Liver (tissue), 9 donors: ENCODE results near the gene PRKCD. TPM values are rescaled to one million over a fixed set of nuclear protein-coding genes. Genes with fewer than 3 reads are reported as not detected.

ENCODE experiments used
- DNase-seq: peaks from one replicate; pipeline ENCODE4 v3.0.0-alpha.2; 2017; ENCODE audit warnings: low spot score
- H3K27ac ChIP-seq, 2 donors: one replicate each; pipeline ENCODE4 v1.7.0; 2013; ENCODE audit warnings: inconsistent platforms in 2 of 2, low read length in 2 of 2, control low read depth in 1 of 2, low read depth in 1 of 2, mild to moderate bottlenecking in 1 of 2
- H3K27me3 ChIP-seq, 4 donors: one replicate each; pipeline versions ENCODE4 v1.6.1 to v1.7.0; 2013; ENCODE audit warnings: low read length in 3 of 4, inconsistent platforms in 1 of 4, mild to moderate bottlenecking in 1 of 4, moderate library complexity in 1 of 4; ENCODE audit not compliant: control insufficient read depth in 4 of 4, insufficient read depth in 4 of 4
- H3K36me3 ChIP-seq, 4 donors: one replicate each; pipeline versions ENCODE4 v1.6.1 to v1.7.0; 2013; ENCODE audit warnings: low read length in 3 of 4, mild to moderate bottlenecking in 3 of 4, low read depth in 1 of 4, moderate library complexity in 1 of 4; ENCODE audit not compliant: control insufficient read depth in 4 of 4, insufficient read depth in 3 of 4
- H3K4me1 ChIP-seq, 4 donors: one replicate each; pipeline versions ENCODE4 v1.6.1 to v1.7.0; 2013; ENCODE audit warnings: low read length in 3 of 4, mild to moderate bottlenecking in 3 of 4, moderate library complexity in 1 of 4; ENCODE audit not compliant: control insufficient read depth in 4 of 4, insufficient read depth in 4 of 4
- H3K4me3 ChIP-seq, 3 donors: one replicate each; pipeline versions ENCODE4 v1.6.1 to v1.7.0; 2013; ENCODE audit warnings: low read length in 3 of 3, control low read depth in 1 of 3, low read depth in 1 of 3, mild to moderate bottlenecking in 1 of 3
- H3K9ac ChIP-seq, 2 donors: one replicate each; pipeline ENCODE4 v1.7.0; 2013; ENCODE audit warnings: low read length in 2 of 2, mild to moderate bottlenecking in 2 of 2, moderate library complexity in 2 of 2, control low read depth in 1 of 2, low read depth in 1 of 2
- H3K9me3 ChIP-seq, 4 donors: one replicate each; pipeline versions ENCODE4 v1.6.1 to v1.7.0; 2013; ENCODE audit warnings: low read length in 3 of 4; ENCODE audit not compliant: control insufficient read depth in 4 of 4
- EGR1 ChIP-seq, 2 donors: IDR thresholded peaks; 2 replicates each; pipeline ENCODE4 v1.6.1; 2016 to 2018; ENCODE audit warnings: antibody characterized with exemption in 2 of 2, low read depth in 2 of 2
- FOXA1 ChIP-seq: IDR thresholded peaks from 2 replicates; pipeline ENCODE4 v1.6.1; 2016; ENCODE audit warnings: antibody characterized with exemption
- FOXA2 ChIP-seq: IDR thresholded peaks from 2 replicates; pipeline ENCODE4 v1.6.1; 2016; ENCODE audit warnings: antibody characterized with exemption
- GABPA ChIP-seq, 2 donors: IDR thresholded peaks in 1 of 2; conservative IDR thresholded peaks in 1 of 2; 2 replicates each; pipeline ENCODE4 v1.6.1; 2016; ENCODE audit warnings: antibody characterized with exemption in 2 of 2, mild to moderate bottlenecking in 1 of 2, moderate library complexity in 1 of 2
- HNF4A ChIP-seq, 2 donors: conservative IDR thresholded peaks; 2 replicates each; pipeline ENCODE4 v1.6.1; 2016; ENCODE audit warnings: antibody characterized with exemption in 2 of 2, mild to moderate bottlenecking in 2 of 2
- HNF4G ChIP-seq: IDR thresholded peaks from 2 replicates; pipeline ENCODE4 v1.6.1; 2016; ENCODE audit warnings: antibody characterized with exemption
- JUND ChIP-seq, 2 donors: IDR thresholded peaks; 2 replicates each; pipeline ENCODE4 v1.6.1; 2016; ENCODE audit warnings: antibody characterized with exemption in 2 of 2
- NR2F2 ChIP-seq: IDR thresholded peaks from 2 replicates; pipeline ENCODE4 v1.6.1; 2016; ENCODE audit warnings: antibody characterized with exemption
- RAD21 ChIP-seq, 2 donors: IDR thresholded peaks; 2 replicates each; pipeline ENCODE4 v1.6.1; 2016; ENCODE audit warnings: antibody characterized with exemption in 2 of 2, mild to moderate bottlenecking in 2 of 2
- RXRA ChIP-seq, 2 donors: IDR thresholded peaks; 2 replicates each; pipeline ENCODE4 v1.6.1; 2017 to 2018; ENCODE audit warnings: antibody characterized with exemption in 2 of 2, mild to moderate bottlenecking in 1 of 2
- SP1 ChIP-seq: IDR thresholded peaks from 2 replicates; pipeline ENCODE4 v1.6.1; 2018; ENCODE audit warnings: antibody characterized with exemption, mild to moderate bottlenecking
- TAF1 ChIP-seq: conservative IDR thresholded peaks from 2 replicates; pipeline ENCODE4 v1.6.1; 2016; ENCODE audit warnings: antibody characterized with exemption, mild to moderate bottlenecking
- YY1 ChIP-seq: IDR thresholded peaks from 2 replicates; pipeline ENCODE4 v1.6.1; 2016; ENCODE audit warnings: antibody characterized with exemption, mild to moderate bottlenecking
- WGBS: extraction: QIAGEN DNeasy Blood & Tissue Kit; methylation state at CpG from one replicate; pipeline ENCODE4 v1.1.7; 2013; 5-methylcytosine and 5-hydroxymethylcytosine counted together
- polyA plus RNA-seq, 2 donors: library from polyadenylated mRNA; stranded (reverse) in 1 of 2; unstranded in 1 of 2; fragments of 200-250 nt in 1 of 2; fragments of >200 nt in 1 of 2; fragmentation: Nextera tagmentation in 1 of 2; extraction: Ambion mirVana in 1 of 2; gene quantifications; one replicate each; pipeline versions ENCODE4 v1.2.1 to v1.2.3, GENCODE V29; 2013 to 2015
- total RNA-seq, 2 donors: library from RNA; depleted of rRNA; stranded (reverse); fragments of >200 nt; gene quantifications; one replicate each; pipeline ENCODE4 v1.2.3, GENCODE V29; 2014
- TF ChIP-seq, protein P1 (sequence below): IDR thresholded peaks from 2 replicates; pipeline ENCODE4 v1.6.1; 2016; ENCODE audit warnings: antibody characterized with exemption
- TF ChIP-seq, protein P2 (sequence below): IDR thresholded peaks from 2 replicates; pipeline ENCODE4 v1.6.1; 2016; ENCODE audit warnings: antibody characterized with exemption
- TF ChIP-seq, protein P3 (sequence below): fragments of 150-350 bp; IDR thresholded peaks from 2 replicates; pipeline ENCODE4 v1.5.1; 2017; ENCODE audit warnings: improper control_type of control experiment, low read depth, low read length; ENCODE audit not compliant: missing input control
- TF ChIP-seq, protein P4 (sequence below): IDR thresholded peaks from 2 replicates; pipeline ENCODE4 v1.6.1; 2016; ENCODE audit warnings: antibody characterized with exemption, mild to moderate bottlenecking
- donor health status: healthy.
- donor health status: healthy.
- donor health status: healthy.
- donor health status: healthy.
- donor health status: healthy.

Gene PRKCD
- total and polyA plus RNA-seq, 4 donors: 3.1 to 7.3 (median 3.4) TPM

DNA sequence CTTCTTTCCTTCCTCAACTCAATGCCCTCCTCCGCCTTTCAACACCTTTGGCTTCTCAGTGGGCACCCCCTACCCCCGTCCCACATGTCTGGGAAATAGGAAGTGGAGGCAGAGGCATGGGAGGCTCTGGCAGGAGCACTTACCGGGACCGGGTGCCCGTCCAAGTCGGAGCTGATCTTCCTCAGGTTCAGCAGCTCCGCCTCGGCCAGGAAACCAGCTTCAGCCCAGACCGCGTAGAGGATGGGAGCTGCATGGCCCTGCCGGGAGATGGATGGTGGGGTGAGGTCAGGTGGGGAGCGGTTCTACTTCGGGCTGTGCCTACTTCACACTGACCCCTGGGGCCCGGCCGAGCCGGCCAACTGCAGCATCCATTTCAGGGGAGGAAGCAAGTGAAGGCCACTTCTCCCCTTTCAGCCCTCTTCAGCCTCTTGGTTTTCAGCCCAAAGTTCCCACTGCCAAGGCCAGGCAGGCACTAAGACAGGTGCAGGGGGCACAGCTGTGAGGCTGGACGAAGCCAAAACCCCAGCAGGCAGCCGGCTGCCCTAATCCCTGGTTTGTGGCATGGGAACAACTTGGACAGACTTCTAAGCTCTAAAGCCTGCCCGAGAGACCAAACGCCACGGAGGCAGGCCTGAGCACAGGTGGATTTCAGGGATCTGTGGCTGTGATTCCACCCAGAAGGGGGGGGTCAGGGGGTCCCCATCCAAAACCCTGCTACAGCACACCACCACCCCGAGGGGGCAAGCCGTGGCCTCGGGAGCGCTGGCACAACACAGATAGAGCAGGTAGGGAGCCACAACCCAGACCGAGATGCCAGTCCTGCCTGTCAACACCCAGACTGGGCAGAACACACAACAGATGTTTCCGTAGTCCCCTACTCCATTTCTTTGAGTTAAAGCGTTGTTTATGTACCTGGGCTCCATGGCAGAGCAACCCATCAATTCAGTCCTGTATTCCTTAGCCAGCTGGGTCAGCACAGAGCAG lies 80.3 kb downstream of the PRKCD start:
- no peak for DNase-seq
- 92% methylated on average over 28 of the region's 28 CpGs for WGBS

DNA sequence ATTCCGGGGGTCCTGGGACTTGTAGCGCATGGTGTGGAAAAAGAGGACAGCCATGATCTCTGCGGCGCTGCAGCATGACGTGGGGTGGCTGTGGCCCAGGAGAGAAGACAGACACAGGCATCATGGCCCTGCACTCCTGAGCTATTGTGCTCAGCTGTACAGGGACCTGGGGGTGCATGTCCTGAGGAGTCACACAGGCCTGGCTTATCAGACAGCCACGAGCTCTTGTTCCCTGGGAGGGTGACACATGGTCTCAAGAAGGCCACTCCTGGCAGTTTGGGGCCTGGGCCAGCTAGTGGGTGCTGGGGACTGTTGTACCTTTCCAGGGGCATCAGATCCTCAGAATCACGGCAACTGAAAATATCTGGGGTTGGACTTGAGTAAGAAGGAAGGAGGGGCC lies 81.1 kb downstream of the PRKCD start:
- H3K4me1 ChIP-seq: peaks cover 8 to 12% (median 10%) of the 10 kb centered on the region in 4 donors
- no peak overlapping the region for H3K4me3 ChIP-seq
- WGBS: 94% methylated on average over 7 of the region's 7 CpGs
- H3K36me3 ChIP-seq: peaks cover 0 to 12% (median 1%) of the 10 kb centered on the region in 4 donors
- no peak for DNase-seq
- H3K27me3 ChIP-seq: no peaks in the 10 kb centered on the region
- no peak overlapping the region for H3K9ac ChIP-seq
- no peak overlapping the region for H3K27ac ChIP-seq
- H3K9me3 ChIP-seq: no peaks in the 10 kb centered on the region
- no peak for TF ChIP-seq FOXA2
- TF ChIP-seq, protein P1, sequence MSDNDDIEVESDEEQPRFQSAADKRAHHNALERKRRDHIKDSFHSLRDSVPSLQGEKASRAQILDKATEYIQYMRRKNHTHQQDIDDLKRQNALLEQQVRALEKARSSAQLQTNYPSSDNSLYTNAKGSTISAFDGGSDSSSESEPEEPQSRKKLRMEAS: no peak
- TF ChIP-seq SP1: no peak
- TF ChIP-seq, protein P2, sequence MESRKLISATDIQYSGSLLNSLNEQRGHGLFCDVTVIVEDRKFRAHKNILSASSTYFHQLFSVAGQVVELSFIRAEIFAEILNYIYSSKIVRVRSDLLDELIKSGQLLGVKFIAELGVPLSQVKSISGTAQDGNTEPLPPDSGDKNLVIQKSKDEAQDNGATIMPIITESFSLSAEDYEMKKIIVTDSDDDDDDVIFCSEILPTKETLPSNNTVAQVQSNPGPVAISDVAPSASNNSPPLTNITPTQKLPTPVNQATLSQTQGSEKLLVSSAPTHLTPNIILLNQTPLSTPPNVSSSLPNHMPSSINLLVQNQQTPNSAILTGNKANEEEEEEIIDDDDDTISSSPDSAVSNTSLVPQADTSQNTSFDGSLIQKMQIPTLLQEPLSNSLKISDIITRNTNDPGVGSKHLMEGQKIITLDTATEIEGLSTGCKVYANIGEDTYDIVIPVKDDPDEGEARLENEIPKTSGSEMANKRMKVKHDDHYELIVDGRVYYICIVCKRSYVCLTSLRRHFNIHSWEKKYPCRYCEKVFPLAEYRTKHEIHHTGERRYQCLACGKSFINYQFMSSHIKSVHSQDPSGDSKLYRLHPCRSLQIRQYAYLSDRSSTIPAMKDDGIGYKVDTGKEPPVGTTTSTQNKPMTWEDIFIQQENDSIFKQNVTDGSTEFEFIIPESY: no peak
- TF ChIP-seq NR2F2: no peak
- TF ChIP-seq HNF4G: no peak
- TF ChIP-seq JUND (IDR thresholded peaks at IDR 0.05): no peak
- TF ChIP-seq, protein P3, sequence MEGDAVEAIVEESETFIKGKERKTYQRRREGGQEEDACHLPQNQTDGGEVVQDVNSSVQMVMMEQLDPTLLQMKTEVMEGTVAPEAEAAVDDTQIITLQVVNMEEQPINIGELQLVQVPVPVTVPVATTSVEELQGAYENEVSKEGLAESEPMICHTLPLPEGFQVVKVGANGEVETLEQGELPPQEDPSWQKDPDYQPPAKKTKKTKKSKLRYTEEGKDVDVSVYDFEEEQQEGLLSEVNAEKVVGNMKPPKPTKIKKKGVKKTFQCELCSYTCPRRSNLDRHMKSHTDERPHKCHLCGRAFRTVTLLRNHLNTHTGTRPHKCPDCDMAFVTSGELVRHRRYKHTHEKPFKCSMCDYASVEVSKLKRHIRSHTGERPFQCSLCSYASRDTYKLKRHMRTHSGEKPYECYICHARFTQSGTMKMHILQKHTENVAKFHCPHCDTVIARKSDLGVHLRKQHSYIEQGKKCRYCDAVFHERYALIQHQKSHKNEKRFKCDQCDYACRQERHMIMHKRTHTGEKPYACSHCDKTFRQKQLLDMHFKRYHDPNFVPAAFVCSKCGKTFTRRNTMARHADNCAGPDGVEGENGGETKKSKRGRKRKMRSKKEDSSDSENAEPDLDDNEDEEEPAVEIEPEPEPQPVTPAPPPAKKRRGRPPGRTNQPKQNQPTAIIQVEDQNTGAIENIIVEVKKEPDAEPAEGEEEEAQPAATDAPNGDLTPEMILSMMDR: no peak
- TF ChIP-seq EGR1 (IDR thresholded peaks at IDR 0.05; ENCODE audit: low read depth in 2 of 2): no peak
- TF ChIP-seq RAD21 (IDR thresholded peaks at IDR 0.05): no peak
- no peak for TF ChIP-seq FOXA1
- TF ChIP-seq, protein P4, sequence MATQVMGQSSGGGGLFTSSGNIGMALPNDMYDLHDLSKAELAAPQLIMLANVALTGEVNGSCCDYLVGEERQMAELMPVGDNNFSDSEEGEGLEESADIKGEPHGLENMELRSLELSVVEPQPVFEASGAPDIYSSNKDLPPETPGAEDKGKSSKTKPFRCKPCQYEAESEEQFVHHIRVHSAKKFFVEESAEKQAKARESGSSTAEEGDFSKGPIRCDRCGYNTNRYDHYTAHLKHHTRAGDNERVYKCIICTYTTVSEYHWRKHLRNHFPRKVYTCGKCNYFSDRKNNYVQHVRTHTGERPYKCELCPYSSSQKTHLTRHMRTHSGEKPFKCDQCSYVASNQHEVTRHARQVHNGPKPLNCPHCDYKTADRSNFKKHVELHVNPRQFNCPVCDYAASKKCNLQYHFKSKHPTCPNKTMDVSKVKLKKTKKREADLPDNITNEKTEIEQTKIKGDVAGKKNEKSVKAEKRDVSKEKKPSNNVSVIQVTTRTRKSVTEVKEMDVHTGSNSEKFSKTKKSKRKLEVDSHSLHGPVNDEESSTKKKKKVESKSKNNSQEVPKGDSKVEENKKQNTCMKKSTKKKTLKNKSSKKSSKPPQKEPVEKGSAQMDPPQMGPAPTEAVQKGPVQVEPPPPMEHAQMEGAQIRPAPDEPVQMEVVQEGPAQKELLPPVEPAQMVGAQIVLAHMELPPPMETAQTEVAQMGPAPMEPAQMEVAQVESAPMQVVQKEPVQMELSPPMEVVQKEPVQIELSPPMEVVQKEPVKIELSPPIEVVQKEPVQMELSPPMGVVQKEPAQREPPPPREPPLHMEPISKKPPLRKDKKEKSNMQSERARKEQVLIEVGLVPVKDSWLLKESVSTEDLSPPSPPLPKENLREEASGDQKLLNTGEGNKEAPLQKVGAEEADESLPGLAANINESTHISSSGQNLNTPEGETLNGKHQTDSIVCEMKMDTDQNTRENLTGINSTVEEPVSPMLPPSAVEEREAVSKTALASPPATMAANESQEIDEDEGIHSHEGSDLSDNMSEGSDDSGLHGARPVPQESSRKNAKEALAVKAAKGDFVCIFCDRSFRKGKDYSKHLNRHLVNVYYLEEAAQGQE: no peak
- TF ChIP-seq YY1: no peak
- TF ChIP-seq RXRA (IDR thresholded peaks at IDR 0.05): no peak
- no peak for TF ChIP-seq HNF4A (conservative IDR thresholded peaks at IDR 0.05)

More for the DNA sequence above, 80.3 kb downstream of the PRKCD start:
- TF ChIP-seq YY1 (no peak), TAF1 (no peak), RAD21 (IDR thresholded peaks at IDR 0.05) (no peak), NR2F2 (no peak), GABPA (IDR thresholded peaks at IDR 0.05 in 1 of 2, conservative IDR thresholded peaks at IDR 0.05 in 1 of 2) (no peak)
- TF ChIP-seq, protein P4: no peak
- TF ChIP-seq, protein P1: no peak
- Histone ChIP-seq H3K27ac (no peak overlapping the region), H3K36me3 (peaks cover 0 to 12% (median 1%) of the 10 kb centered on the region in 4 donors), H3K4me1 (peaks cover 15 to 17% (median 16%) of the 10 kb centered on the region in 4 donors), H3K9ac (no peak overlapping the region), H3K4me3 (no peak overlapping the region), H3K27me3 (no peaks in the 10 kb centered on the region), H3K9me3 (no peaks in the 10 kb centered on the region)
